HFFc6 (cell line): ENCODE data around the gene PRIM1. TPM values are rescaled to one million over a fixed set of nuclear protein-coding genes. Genes with fewer than 3 reads are reported as not detected.
"Not testable (repeated sequence)": the region's sequence is repeated elsewhere in the genome, so short reads cannot be mapped to it uniquely, and the experiment has no call there.

Source experiments
- DNase-seq: peaks from one replicate; pipeline ENCODE4 v3.0.0-alpha.2; 2018
- H3K27ac Mint-ChIP-seq: 2 replicates; pipeline ENCODE4 v1.8.0; 2020; ENCODE audit warnings: mild to moderate bottlenecking, mixed read lengths
- H3K27me3 Mint-ChIP-seq: 2 replicates; pipeline ENCODE4 v1.8.0; 2021; ENCODE audit warnings: mild to moderate bottlenecking, moderate library complexity, mixed read lengths; ENCODE audit not compliant: insufficient read depth
- H3K36me3 Mint-ChIP-seq: 2 replicates; pipeline ENCODE4 v1.8.0; 2021; ENCODE audit warnings: low read depth, mixed read lengths
- H3K4me1 Mint-ChIP-seq: 2 replicates; pipeline ENCODE4 v1.8.0; 2020; ENCODE audit warnings: low read depth, mixed read lengths
- H3K4me3 Mint-ChIP-seq: 2 replicates; pipeline ENCODE4 v1.8.0; 2020; ENCODE audit warnings: mild to moderate bottlenecking, moderate library complexity, mixed read lengths
- H3K9me3 Mint-ChIP-seq: 2 replicates; pipeline ENCODE4 v1.8.0; 2020; ENCODE audit warnings: mild to moderate bottlenecking, mixed read lengths
- total RNA-seq, 6 experiments: library from RNA; stranded (reverse); fragmentation: NEBNext Ultra II Directional; extraction: Animal tissue kit (Norgen Biotek cat#: 25700); gene quantifications; 2 replicates in 1 of 6; 3 replicates in 5 of 6; pipeline ENCODE4 v1.2.3, GENCODE V29; 2021
- TF ChIP-seq, protein P1 (sequence below): fragments of 200-600 bp; sonication (generic); IDR thresholded peaks from 2 replicates; pipeline ENCODE4 v1.5.0; 2021; ENCODE audit warnings: antibody characterized with exemption, mild to moderate bottlenecking

PRIM1 gene
- total RNA-seq, 6 experiments from 2014 or later, result 5.8 to 13.1 (median 10.7) TPM

- DNase-seq, result no peak
- TF ChIP-seq, protein P1, sequence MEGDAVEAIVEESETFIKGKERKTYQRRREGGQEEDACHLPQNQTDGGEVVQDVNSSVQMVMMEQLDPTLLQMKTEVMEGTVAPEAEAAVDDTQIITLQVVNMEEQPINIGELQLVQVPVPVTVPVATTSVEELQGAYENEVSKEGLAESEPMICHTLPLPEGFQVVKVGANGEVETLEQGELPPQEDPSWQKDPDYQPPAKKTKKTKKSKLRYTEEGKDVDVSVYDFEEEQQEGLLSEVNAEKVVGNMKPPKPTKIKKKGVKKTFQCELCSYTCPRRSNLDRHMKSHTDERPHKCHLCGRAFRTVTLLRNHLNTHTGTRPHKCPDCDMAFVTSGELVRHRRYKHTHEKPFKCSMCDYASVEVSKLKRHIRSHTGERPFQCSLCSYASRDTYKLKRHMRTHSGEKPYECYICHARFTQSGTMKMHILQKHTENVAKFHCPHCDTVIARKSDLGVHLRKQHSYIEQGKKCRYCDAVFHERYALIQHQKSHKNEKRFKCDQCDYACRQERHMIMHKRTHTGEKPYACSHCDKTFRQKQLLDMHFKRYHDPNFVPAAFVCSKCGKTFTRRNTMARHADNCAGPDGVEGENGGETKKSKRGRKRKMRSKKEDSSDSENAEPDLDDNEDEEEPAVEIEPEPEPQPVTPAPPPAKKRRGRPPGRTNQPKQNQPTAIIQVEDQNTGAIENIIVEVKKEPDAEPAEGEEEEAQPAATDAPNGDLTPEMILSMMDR, result no peak
- Mint-ChIP-seq H3K4me1 (peaks cover 52% of the 10 kb centered on the region), H3K27me3 (peaks cover 2% of the 10 kb centered on the region; the same call in 1 of the 2 replicates), H3K9me3 (no peaks in the 10 kb centered on the region), H3K4me3 (0 out of 2 replicates have a peak overlapping the region, but pooled peaks have one; percentile 8), H3K27ac (peak overlapping the region; percentile 31), H3K36me3 (peaks cover 58% of the 10 kb centered on the region)
Observed at GRCh38 chr12:56716458-56716857, 35.7 kb downstream of the PRIM1 start.

GRCh38 chr12:56715798-56716197 is 36.3 kb downstream of the PRIM1 start:
- peaks cover 46% of the 10 kb centered on the region for H3K4me1 Mint-ChIP-seq
- peak overlapping the region; percentile 31 for H3K27ac Mint-ChIP-seq
- peaks cover 62% of the 10 kb centered on the region for H3K36me3 Mint-ChIP-seq
- TF ChIP-seq, protein P1, result no peak
- H3K4me3 Mint-ChIP-seq, result no peak overlapping the region
- DNase-seq, result no peak
- peaks cover 2% of the 10 kb centered on the region; the same call in 1 of the 2 replicates for H3K27me3 Mint-ChIP-seq
- H3K9me3 Mint-ChIP-seq, result no peaks in the 10 kb centered on the region

- TF ChIP-seq, protein P1, result no peak
- Mint-ChIP-seq H3K27ac (no peak overlapping the region; the same call in 1 of the 2 replicates), H3K4me1 (peaks cover 32% of the 10 kb centered on the region), H3K9me3 (no peaks in the 10 kb centered on the region), H3K4me3 (no peak overlapping the region), H3K27me3 (peaks cover 2% of the 10 kb centered on the region; the same call in 1 of the 2 replicates), H3K36me3 (peaks cover 49% of the 10 kb centered on the region)
- DNase-seq, result no peak
Observed at GRCh38 chr12:56714431-56714929, 37.6 kb downstream of the PRIM1 start.

- DNase-seq, result no peak
- peaks cover 22% of the 10 kb centered on the region for H3K4me1 Mint-ChIP-seq
- no peak overlapping the region; the same call in 1 of the 2 replicates for H3K27ac Mint-ChIP-seq
- H3K9me3 Mint-ChIP-seq, result no peaks in the 10 kb centered on the region
- H3K4me3 Mint-ChIP-seq, result no peak overlapping the region
- peaks cover 48% of the 10 kb centered on the region for H3K36me3 Mint-ChIP-seq
- TF ChIP-seq, protein P1, result no peak
- peaks cover 3% of the 10 kb centered on the region for H3K27me3 Mint-ChIP-seq
Observed at GRCh38 chr12:56713345-56713744, 38.8 kb downstream of the PRIM1 start.

DNA sequence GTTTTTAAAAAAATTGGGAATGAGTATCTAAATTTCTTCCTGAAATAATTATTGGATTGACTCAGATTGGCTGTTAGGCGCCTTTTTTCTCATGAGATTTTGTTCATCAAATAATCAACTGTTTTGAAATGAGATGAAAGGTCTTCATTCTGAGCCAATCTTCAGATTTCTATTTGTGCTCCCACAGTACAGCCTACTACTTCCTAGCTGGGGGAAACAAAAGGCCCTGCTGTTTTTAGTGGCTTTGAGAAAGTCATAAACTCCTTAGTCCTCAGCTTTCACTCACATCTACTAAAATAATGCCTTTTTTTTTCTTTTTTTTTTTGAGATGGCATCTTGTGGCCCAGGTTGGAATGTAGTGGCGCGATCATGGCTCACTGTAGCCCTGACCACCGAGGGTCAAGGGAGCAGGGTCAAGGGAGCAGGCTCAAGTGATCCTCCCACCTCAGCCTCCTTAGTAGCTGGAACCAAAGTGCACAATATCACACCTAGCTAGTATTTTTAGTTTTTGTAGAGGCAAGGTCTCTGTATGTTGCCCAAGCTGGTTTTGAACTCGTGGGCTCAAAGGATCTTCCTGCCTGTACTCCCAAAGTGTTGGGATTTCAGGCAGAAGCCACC is 42.3 kb downstream of the PRIM1 start:
- Mint-ChIP-seq H3K9me3 (no peaks in the 10 kb centered on the region), H3K27me3 (peaks cover 2% of the 10 kb centered on the region; the same call in 1 of the 2 replicates), H3K4me1 (peaks cover 7% of the 10 kb centered on the region), H3K4me3 (no peak overlapping the region), H3K36me3 (peaks cover 33% of the 10 kb centered on the region), H3K27ac (no peak overlapping the region; the same call in 1 of the 2 replicates)
- no peak for DNase-seq
- TF ChIP-seq, protein P1, result no peak

GRCh38 chr12:56704522-56704921 is 47.6 kb downstream of the PRIM1 start:
- H3K4me1 Mint-ChIP-seq, H3K27me3 Mint-ChIP-seq, H3K4me3 Mint-ChIP-seq, DNase-seq, H3K36me3 Mint-ChIP-seq, H3K9me3 Mint-ChIP-seq, H3K27ac Mint-ChIP-seq: not testable (repeated sequence)
